HFFc6 (cell line): ENCODE results near the gene TMEM150A. TPM values are rescaled to one million over a fixed set of nuclear protein-coding genes. Genes with fewer than 3 reads are reported as not detected.

Experiments
- DNase-seq: peaks from one replicate; pipeline ENCODE4 v3.0.0-alpha.2; 2018
- H3K27ac Mint-ChIP-seq: 2 replicates; pipeline ENCODE4 v1.8.0; 2020; ENCODE audit warnings: mild to moderate bottlenecking, mixed read lengths
- H3K27me3 Mint-ChIP-seq: 2 replicates; pipeline ENCODE4 v1.8.0; 2021; ENCODE audit warnings: mild to moderate bottlenecking, moderate library complexity, mixed read lengths; ENCODE audit not compliant: insufficient read depth
- H3K36me3 Mint-ChIP-seq: 2 replicates; pipeline ENCODE4 v1.8.0; 2021; ENCODE audit warnings: low read depth, mixed read lengths
- H3K4me1 Mint-ChIP-seq: 2 replicates; pipeline ENCODE4 v1.8.0; 2020; ENCODE audit warnings: low read depth, mixed read lengths
- H3K4me3 Mint-ChIP-seq: 2 replicates; pipeline ENCODE4 v1.8.0; 2020; ENCODE audit warnings: mild to moderate bottlenecking, moderate library complexity, mixed read lengths
- H3K9me3 Mint-ChIP-seq: 2 replicates; pipeline ENCODE4 v1.8.0; 2020; ENCODE audit warnings: mild to moderate bottlenecking, mixed read lengths
- CTCF ChIP-seq: fragments of 200-600 bp; sonication (generic); IDR thresholded peaks from 2 replicates; pipeline ENCODE4 v1.5.0; 2021; ENCODE audit warnings: antibody characterized with exemption, mild to moderate bottlenecking
- total RNA-seq, 6 experiments: library from RNA; stranded (reverse); fragmentation: NEBNext Ultra II Directional; extraction: Animal tissue kit (Norgen Biotek cat#: 25700); gene quantifications; 2 replicates in 1 of 6; 3 replicates in 5 of 6; pipeline ENCODE4 v1.2.3, GENCODE V29; 2021

Gene TMEM150A
- total RNA-seq, 6 experiments from 2014 or later, result 10.3 to 20.4 (median 12.7) TPM

DNA sequence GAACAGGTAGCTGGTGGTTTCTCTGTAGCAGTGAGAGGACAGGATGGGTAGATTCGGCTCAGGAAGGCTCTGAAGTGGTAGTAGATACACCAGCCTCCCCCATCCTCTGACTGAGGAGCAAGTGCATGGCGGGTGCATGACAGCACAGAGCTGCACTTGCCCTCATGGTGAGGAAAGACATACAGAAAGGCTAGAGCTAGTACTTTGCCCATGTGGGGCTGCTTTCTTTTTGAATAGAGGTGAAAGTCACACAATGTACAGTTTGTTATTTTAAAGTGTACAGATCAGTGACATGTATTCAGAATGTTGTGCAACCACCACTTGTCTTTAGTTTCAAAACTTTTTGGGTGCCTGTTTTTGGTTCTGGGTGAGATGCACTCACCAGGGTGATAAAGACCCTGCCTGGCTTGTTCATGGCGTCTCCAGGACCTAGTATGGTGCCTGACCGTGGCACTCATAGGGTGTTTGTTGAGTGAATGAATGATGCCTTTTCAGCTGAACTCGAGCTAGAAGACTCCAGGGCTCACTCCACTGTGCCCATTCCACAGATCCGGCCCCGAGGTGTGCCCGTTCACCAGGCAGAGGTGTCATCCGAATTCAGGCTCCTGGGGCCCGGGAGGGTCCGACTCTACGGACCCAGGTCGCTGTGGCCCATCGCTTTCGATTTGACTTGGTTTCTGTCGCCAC lies 18.7 kb downstream of the TMEM150A start:
- peaks cover 41% of the 10 kb centered on the region for H3K4me1 Mint-ChIP-seq
- H3K27me3 Mint-ChIP-seq, result peaks cover 8% of the 10 kb centered on the region
- peak overlapping the region; percentile 81 for H3K27ac Mint-ChIP-seq
- no peaks in the 10 kb centered on the region for H3K9me3 Mint-ChIP-seq
- no peaks in the 10 kb centered on the region for H3K36me3 Mint-ChIP-seq
- no peak for TF ChIP-seq CTCF
- DNase-seq, result no peak
- peak overlapping the region; percentile 81 for H3K4me3 Mint-ChIP-seq

DNA sequence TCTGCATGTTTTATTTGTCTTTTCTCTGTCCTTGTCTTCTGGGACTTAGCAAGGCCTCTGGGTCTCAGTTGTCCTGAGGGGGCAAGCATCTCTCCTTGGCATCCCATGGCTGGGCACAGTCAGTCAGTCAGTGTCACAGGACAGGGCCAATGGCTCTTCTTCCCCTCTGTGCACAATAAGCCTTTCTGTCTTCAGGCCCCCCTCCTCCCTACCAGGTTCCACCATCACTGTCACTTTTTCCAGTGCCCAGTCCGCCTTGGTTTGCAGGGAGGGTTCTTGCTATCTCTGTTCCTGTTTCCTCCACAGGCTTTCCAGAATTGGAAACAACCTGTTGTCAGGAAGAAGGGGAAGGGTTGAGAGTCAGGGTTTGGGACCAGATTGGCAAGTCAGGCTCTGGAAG lies 20.0 kb downstream of the TMEM150A start:
- H3K36me3 Mint-ChIP-seq, result no peaks in the 10 kb centered on the region
- TF ChIP-seq CTCF, result no peak
- DNase-seq, result no peak
- H3K9me3 Mint-ChIP-seq, result no peaks in the 10 kb centered on the region
- peaks cover 41% of the 10 kb centered on the region for H3K4me1 Mint-ChIP-seq
- no peak overlapping the region for H3K27ac Mint-ChIP-seq
- no peak overlapping the region for H3K4me3 Mint-ChIP-seq
- H3K27me3 Mint-ChIP-seq, result peaks cover 8% of the 10 kb centered on the region

- Mint-ChIP-seq H3K27ac (no peak overlapping the region), H3K4me3 (no peak overlapping the region), H3K9me3 (no peaks in the 10 kb centered on the region), H3K4me1 (peaks cover 29% of the 10 kb centered on the region), H3K27me3 (peaks cover 8% of the 10 kb centered on the region), H3K36me3 (no peaks in the 10 kb centered on the region)
- TF ChIP-seq CTCF, result no peak
- no peak for DNase-seq
Measured at GRCh38 chr2:85580206-85580605, 22.3 kb downstream of the TMEM150A start.

DNA sequence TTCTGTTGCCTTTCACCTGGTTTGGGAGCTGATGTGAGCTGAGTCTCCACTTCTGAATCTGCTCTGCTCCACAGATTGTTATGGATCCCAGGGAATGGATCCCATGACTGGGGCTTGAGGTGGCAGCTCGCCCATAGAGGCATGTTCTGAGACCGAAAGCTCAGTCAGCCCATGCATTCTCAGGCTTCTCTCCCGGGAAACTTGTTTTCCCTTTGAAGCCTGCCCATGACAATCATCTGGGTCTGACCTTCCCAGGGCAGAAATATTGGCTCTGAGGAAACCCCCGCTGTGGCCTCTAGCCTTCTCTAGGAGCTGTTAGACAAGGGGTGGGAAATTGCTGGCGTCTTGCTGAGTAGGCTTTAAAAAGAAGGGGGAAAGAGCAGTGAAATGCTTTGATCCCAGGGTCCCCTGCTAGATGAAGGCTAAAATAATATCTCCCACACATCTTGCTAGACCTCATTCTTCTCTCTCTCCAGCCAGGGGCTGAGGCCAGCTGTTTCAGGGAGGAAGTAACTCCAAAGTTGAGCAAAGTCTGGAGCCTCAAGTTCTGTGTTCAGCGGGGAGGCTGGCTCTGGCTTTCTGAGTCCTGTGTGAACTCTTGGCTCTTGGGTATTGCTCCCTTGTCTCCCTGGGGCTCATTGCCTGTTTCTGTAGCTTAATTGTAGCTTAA lies 23.1 kb downstream of the TMEM150A start:
- H3K36me3 Mint-ChIP-seq, result no peaks in the 10 kb centered on the region
- no peaks in the 10 kb centered on the region for H3K9me3 Mint-ChIP-seq
- no peak for DNase-seq
- no peak overlapping the region for H3K4me3 Mint-ChIP-seq
- H3K27ac Mint-ChIP-seq, result no peak overlapping the region
- peaks cover 22% of the 10 kb centered on the region for H3K4me1 Mint-ChIP-seq
- TF ChIP-seq CTCF, result no peak
- peaks cover 8% of the 10 kb centered on the region for H3K27me3 Mint-ChIP-seq

DNA sequence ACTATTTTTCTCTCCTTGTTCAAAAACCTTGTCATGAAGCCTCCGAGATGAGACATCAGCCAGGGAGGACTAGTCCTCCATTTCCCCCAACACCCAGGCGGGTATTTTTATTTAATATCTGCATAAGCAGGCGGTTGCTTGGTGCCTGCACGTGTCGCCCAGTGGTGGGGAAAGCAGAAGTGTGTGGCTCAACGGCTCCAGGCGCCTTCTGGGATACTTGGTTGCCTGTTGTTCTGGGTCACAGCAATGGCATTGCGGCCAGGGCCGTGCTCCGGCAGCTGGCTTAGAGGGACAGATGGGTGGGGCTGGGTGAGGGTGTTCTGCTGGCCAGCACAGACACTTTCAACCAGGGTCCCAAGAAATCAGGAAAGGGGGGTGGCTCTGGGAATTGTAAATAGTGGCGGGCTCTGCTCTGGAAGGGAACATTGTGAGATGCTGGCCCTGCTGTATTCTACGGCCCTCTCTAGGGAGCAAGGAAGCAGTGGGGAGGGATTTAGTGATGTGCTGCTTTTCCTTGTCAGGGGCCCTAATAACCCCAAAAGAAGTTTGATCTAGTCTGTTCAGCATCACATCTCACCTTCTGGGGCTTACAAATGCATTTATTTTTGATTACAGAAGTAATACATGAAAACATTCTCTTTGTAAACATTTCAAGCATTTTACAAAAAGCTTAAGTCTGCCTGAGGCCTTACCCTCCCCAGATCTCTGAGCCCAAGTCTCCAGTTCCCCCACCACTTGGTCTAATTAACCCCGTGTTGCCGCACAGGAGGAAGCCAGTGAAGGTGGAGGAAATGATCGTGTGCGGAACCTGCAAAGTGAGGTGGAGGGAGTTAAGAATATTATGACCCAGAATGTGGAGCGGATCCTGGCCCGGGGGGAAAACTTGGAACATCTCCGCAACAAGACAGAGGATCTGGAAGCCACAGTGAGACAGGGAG lies 24.0 kb downstream of the TMEM150A start:
- peaks cover 16% of the 10 kb centered on the region for H3K4me1 Mint-ChIP-seq
- no peak for DNase-seq
- H3K36me3 Mint-ChIP-seq, result no peaks in the 10 kb centered on the region
- H3K4me3 Mint-ChIP-seq, result no peak overlapping the region
- no peaks in the 10 kb centered on the region for H3K9me3 Mint-ChIP-seq
- TF ChIP-seq CTCF, result no peak
- H3K27me3 Mint-ChIP-seq, result peaks cover 7% of the 10 kb centered on the region
- no peak overlapping the region for H3K27ac Mint-ChIP-seq
